Right renal pelvis (tissue), 4 donors: ENCODE results near the gene CEACAM1. TPM values are rescaled to one million over a fixed set of nuclear protein-coding genes. Genes with fewer than 3 reads are reported as not detected.
"Not testable (repeated sequence)": the region's sequence is repeated elsewhere in the genome, so short reads cannot be mapped to it uniquely, and the experiment has no call there.

Experiments
- DNase-seq, 4 donors: peaks; one replicate each; pipeline ENCODE4 v3.0.0-alpha.2; 2013; ENCODE audit warnings: low read depth in 4 of 4, low spot score in 3 of 4, missing footprints in 1 of 4
- polyA plus RNA-seq, 4 donors: library from polyadenylated mRNA; unstranded; fragments of 120-200 nt; gene quantifications; one replicate each; pipeline ENCODE4 v1.2.1, GENCODE V29; 2013; ENCODE audit not compliant: insufficient read length in 4 of 4

The CEACAM1 gene
- 10 to 100 TPM in 3 of 4 donors, 1 to 10 TPM in 1; 9.6 to 18.1 (median 11.2) TPM for polyA plus RNA-seq

- DNase-seq: no peak
These were observed at the start of gene CEACAM1 for GRCh38 chr19:42528354-42529247. TSS of gene CEACAM1 (minus strand) at chr19:42528481. CDS start at chr19:42528374, 107 bp downstream.

- no peak for DNase-seq
These were observed 48.7 kb upstream of the CEACAM1 start for GRCh38 chr19:42577016-42577415.

- no peak for DNase-seq
These were observed 48.0 kb upstream of the CEACAM1 start for GRCh38 chr19:42576241-42576640.

GRCh38 chr19:42573642-42574041, 45.4 kb upstream of the CEACAM1 start:
- no peak for DNase-seq

- no peak for DNase-seq
These were observed 42.8 kb upstream of the CEACAM1 start for GRCh38 chr19:42571116-42571515.

GRCh38 chr19:42569193-42569592, 40.9 kb upstream of the CEACAM1 start:
- no peak for DNase-seq

- no peak for DNase-seq
These were observed 39.7 kb upstream of the CEACAM1 start for GRCh38 chr19:42568006-42568405.

GRCh38 chr19:42567567-42567966, 39.3 kb upstream of the CEACAM1 start:
- DNase-seq: no peak

- DNase-seq: no peak
These were observed 35.3 kb upstream of the CEACAM1 start for GRCh38 chr19:42563352-42564210.

GRCh38 chr19:42561512-42561911, 33.2 kb upstream of the CEACAM1 start:
- DNase-seq: no peak

- no peak for DNase-seq
These were observed 32.5 kb upstream of the CEACAM1 start for GRCh38 chr19:42560731-42561130.

- DNase-seq: no peak
These were observed 30.3 kb upstream of the CEACAM1 start for GRCh38 chr19:42558450-42559150.

- DNase-seq: not testable (repeated sequence)
These were observed 29.1 kb upstream of the CEACAM1 start for GRCh38 chr19:42557386-42557871.

GRCh38 chr19:42555801-42556200, 27.5 kb upstream of the CEACAM1 start:
- DNase-seq: no peak

- no peak for DNase-seq
These were observed 27.0 kb upstream of the CEACAM1 start for GRCh38 chr19:42555317-42555716.

- DNase-seq: no peak
These were observed 25.8 kb upstream of the CEACAM1 start for GRCh38 chr19:42554046-42554575.

GRCh38 chr19:42553292-42554045, 25.2 kb upstream of the CEACAM1 start:
- no peak for DNase-seq

GRCh38 chr19:42552086-42553065, 24.1 kb upstream of the CEACAM1 start:
- no peak for DNase-seq
